Measurements from ENCODE around the gene RPRD1B.
A peak's percentile ranks its signal among the peaks of the same experiment; 100 is the strongest.

Gene RPRD1B

DNA sequence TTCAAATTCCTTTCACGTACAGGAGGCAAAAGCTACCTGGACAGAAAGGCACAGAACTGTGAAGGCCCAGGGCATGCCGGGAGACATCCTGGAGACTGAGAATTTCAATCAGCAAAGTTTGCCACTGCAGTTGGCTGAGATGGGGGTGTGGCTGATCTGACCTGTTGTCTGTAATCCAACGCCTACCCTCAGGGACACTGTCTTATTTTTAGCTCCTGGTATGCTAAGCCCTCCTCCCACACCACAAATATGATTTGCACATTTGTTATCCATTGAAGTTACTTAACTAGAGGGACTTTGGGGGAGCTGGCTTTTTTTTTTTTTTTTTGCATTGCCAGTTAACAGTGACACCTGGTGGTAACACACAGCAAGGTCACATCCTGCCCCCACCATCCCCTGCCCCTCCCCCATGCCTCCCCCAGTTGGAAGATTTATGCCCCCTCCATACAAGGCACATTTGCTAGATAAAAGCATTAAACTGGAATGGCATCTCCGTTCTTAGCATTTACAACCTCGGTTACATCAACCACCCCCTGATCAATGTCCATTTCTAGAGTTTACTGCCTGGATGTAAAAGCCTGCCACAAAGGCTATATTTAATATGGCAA, 40.6 kb upstream of the RPRD1B start:
- Histone ChIP-seq H3K4me3 (ENCODE audit: low read length) (no peak overlapping the region), H4K20me1 (ENCODE audit: insufficient read depth, low read length) (peaks cover 7% of the 10 kb centered on the region), H3K4me1 (ENCODE audit: low read length) (peaks cover 34% of the 10 kb centered on the region), H3K4me2 (ENCODE audit: low read length) (no peak overlapping the region), H3K9ac (ENCODE audit: low read length) (no peak overlapping the region), H3K79me2 (ENCODE audit: low read length) (no peaks in the 10 kb centered on the region), H3K36me3 (replicated peaks; ENCODE audit: low read depth, low read length) (peaks cover 85% of the 10 kb centered on the region), H3K27ac (ENCODE audit: low read length) (no peak overlapping the region), H2AFZ (ENCODE audit: low read depth, low read length) (no peak overlapping the region), H3K27me3 (ENCODE audit: low read depth, low read length) (no peaks in the 10 kb centered on the region), H3K9me3 (ENCODE audit: insufficient read depth, low read length) (no peaks in the 10 kb centered on the region)
- no peak for TF ChIP-seq EZH2phosphoT487 (IDR thresholded peaks at IDR 0.05; ENCODE audit: low read depth)
- TF ChIP-seq, protein P1, sequence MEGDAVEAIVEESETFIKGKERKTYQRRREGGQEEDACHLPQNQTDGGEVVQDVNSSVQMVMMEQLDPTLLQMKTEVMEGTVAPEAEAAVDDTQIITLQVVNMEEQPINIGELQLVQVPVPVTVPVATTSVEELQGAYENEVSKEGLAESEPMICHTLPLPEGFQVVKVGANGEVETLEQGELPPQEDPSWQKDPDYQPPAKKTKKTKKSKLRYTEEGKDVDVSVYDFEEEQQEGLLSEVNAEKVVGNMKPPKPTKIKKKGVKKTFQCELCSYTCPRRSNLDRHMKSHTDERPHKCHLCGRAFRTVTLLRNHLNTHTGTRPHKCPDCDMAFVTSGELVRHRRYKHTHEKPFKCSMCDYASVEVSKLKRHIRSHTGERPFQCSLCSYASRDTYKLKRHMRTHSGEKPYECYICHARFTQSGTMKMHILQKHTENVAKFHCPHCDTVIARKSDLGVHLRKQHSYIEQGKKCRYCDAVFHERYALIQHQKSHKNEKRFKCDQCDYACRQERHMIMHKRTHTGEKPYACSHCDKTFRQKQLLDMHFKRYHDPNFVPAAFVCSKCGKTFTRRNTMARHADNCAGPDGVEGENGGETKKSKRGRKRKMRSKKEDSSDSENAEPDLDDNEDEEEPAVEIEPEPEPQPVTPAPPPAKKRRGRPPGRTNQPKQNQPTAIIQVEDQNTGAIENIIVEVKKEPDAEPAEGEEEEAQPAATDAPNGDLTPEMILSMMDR (IDR thresholded peaks at IDR 0.05; ENCODE audit: low read depth, low read length) = peak; percentile 86

GRCh38 chr20:37994512-37994911, 39.0 kb upstream of the RPRD1B start:
- Histone ChIP-seq H3K9me3 (ENCODE audit: insufficient read depth, low read length) (no peaks in the 10 kb centered on the region), H3K4me2 (ENCODE audit: low read length) (no peak overlapping the region), H2AFZ (ENCODE audit: low read depth, low read length) (no peak overlapping the region), H3K27me3 (ENCODE audit: low read depth, low read length) (no peaks in the 10 kb centered on the region), H3K36me3 (replicated peaks; ENCODE audit: low read depth, low read length) (peaks cover 82% of the 10 kb centered on the region), H3K27ac (ENCODE audit: low read length) (no peak overlapping the region), H3K79me2 (ENCODE audit: low read length) (no peaks in the 10 kb centered on the region), H3K4me3 (ENCODE audit: low read length) (no peak overlapping the region), H4K20me1 (ENCODE audit: insufficient read depth, low read length) (peaks cover 7% of the 10 kb centered on the region), H3K9ac (ENCODE audit: low read length) (no peak overlapping the region), H3K4me1 (ENCODE audit: low read length) (peaks cover 34% of the 10 kb centered on the region)
- TF ChIP-seq, protein P1 (IDR thresholded peaks at IDR 0.05; ENCODE audit: low read depth, low read length) = no peak

DNA sequence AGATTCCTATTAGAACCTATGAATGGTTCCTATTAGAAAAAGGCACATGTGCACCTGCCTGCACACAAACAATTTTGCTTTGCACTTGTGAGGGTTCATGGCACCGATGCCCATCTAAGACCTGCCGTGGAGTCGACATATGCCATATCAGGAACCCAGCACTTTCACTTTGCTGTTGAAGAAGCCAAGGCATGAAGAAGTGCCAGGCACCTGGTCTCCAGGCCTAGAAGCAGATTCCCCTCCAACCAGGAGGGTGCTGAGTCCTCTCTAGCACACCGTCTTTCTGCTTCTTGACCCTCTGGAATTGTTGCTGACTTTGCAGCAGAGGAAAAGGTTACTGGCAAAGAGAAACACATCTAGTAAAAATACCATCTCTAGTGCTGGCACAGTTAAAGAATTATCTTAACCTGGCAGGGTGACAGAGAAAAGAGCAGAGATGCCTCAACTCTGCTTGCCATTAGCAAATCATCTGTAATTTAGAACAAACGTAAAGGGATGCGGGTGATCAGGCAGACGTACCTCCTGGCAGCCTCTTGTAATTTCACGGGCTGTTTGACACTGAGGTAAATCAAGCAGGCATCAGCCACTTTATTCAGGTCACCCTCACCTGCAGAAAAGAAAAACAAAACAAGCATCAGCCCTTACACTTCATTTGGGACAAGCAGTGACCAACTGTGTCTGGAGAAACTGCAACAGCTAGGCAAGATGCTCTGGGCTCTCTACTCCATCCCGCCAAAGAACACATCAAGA, 37.5 kb upstream of the RPRD1B start:
- Histone ChIP-seq H3K79me2 (ENCODE audit: low read length) (no peaks in the 10 kb centered on the region), H3K9ac (ENCODE audit: low read length) (no peak overlapping the region), H3K4me1 (ENCODE audit: low read length) (peaks cover 31% of the 10 kb centered on the region), H3K4me3 (ENCODE audit: low read length) (no peak overlapping the region), H3K36me3 (replicated peaks; ENCODE audit: low read depth, low read length) (peaks cover 86% of the 10 kb centered on the region), H3K9me3 (ENCODE audit: insufficient read depth, low read length) (no peaks in the 10 kb centered on the region), H3K27ac (ENCODE audit: low read length) (no peak overlapping the region), H3K27me3 (ENCODE audit: low read depth, low read length) (no peaks in the 10 kb centered on the region), H3K4me2 (ENCODE audit: low read length) (no peak overlapping the region), H4K20me1 (ENCODE audit: insufficient read depth, low read length) (peaks cover 3% of the 10 kb centered on the region; the same call in 1 of the 2 replicates), H2AFZ (ENCODE audit: low read depth, low read length) (no peak overlapping the region)
- no peak for TF ChIP-seq EZH2phosphoT487 (IDR thresholded peaks at IDR 0.05; ENCODE audit: low read depth)
- TF ChIP-seq, protein P1 (IDR thresholded peaks at IDR 0.05; ENCODE audit: low read depth, low read length) = no peak

DNA sequence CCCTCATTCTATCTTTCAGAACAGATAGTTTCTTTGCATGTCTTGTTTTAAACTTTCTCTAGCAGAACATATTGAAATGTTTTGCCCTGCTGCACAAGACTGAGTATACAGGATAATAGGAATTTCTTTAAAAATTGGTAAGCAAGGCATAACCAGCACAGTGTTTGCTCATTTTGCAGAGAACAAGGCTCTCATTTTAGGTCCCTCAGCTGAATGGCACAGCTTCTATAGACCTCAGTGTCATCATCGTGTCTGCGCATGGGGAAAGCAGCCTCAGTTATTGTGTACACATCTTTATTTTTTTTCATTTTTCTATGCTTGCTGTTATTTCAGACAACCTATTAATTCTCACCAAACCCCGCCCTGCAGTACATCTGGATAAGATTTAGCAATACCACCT, 36.0 kb upstream of the RPRD1B start:
- Histone ChIP-seq H3K27ac (ENCODE audit: low read length) (no peak overlapping the region), H3K9me3 (ENCODE audit: insufficient read depth, low read length) (no peaks in the 10 kb centered on the region), H3K9ac (ENCODE audit: low read length) (no peak overlapping the region), H3K4me2 (ENCODE audit: low read length) (no peak overlapping the region), H3K4me1 (ENCODE audit: low read length) (peaks cover 16% of the 10 kb centered on the region), H4K20me1 (ENCODE audit: insufficient read depth, low read length) (peaks cover 3% of the 10 kb centered on the region; the same call in 1 of the 2 replicates), H3K36me3 (replicated peaks; ENCODE audit: low read depth, low read length) (peaks cover 85% of the 10 kb centered on the region), H3K4me3 (ENCODE audit: low read length) (no peak overlapping the region), H2AFZ (ENCODE audit: low read depth, low read length) (no peak overlapping the region), H3K27me3 (ENCODE audit: low read depth, low read length) (no peaks in the 10 kb centered on the region), H3K79me2 (ENCODE audit: low read length) (no peaks in the 10 kb centered on the region)
- no peak for TF ChIP-seq EZH2phosphoT487 (IDR thresholded peaks at IDR 0.05; ENCODE audit: low read depth)
- TF ChIP-seq, protein P1 (IDR thresholded peaks at IDR 0.05; ENCODE audit: low read depth, low read length) = no peak

Measured in OCI-LY3 (cell line).